Skin of body (tissue), 2 donors: ENCODE results near the gene MSI2. TPM values are rescaled to one million over a fixed set of nuclear protein-coding genes. Genes with fewer than 3 reads are reported as not detected.

Experiments
- DNase-seq: peaks from one replicate; lab custom pipeline; 2025; lab: John Stamatoyannopoulos, UW
- total RNA-seq: library from RNA; depleted of rRNA; stranded (reverse); fragments of >200 nt; gene quantifications from one replicate; pipeline ENCODE4 v1.2.3, GENCODE V29; 2014

Gene MSI2
- total RNA-seq, 1 donor from 2014 or later = 22.9 TPM

DNA sequence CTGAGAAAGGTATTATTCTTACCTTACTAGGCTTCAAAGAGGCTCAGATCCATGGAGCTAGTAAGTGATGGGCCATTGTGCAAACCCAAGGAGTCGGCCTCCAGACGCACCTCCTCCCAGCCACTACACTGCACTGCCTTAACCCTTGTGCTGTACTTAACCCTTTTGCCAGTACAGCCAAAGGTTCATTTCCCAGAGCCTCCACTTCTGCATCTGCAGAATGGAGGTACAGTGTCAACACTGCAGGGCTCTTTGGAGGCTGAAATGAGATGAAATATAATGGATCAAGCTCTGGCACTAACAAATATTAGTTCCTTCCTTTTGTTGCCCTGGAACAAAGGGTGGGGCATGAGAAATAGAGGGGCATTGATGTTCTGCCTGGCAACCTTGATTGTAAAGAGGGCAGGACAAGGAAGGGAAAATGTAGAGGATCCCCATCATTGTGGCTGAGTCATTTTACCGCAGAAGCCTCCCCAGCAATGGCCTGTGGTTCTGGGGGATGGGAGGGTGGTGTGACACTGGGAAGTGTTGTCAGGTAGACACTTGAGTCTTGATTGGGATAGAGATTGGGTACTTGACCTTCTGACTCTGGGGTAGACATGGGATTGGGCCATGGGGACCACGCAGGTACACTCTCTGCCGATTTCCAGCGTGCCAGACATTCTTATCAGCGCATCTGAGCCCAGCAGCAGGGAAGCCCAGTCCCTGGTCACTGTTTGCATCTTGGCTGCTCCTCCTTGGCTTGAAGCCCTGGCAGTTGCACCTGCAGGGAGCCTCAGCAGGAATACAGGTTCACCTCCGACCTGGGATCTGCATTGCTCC lies 84.0 kb downstream of the MSI2 start:
- DNase-seq = no peak

- DNase-seq = no peak
Measured at GRCh38 chr17:57341611-57342540, 85.6 kb downstream of the MSI2 start.

DNA sequence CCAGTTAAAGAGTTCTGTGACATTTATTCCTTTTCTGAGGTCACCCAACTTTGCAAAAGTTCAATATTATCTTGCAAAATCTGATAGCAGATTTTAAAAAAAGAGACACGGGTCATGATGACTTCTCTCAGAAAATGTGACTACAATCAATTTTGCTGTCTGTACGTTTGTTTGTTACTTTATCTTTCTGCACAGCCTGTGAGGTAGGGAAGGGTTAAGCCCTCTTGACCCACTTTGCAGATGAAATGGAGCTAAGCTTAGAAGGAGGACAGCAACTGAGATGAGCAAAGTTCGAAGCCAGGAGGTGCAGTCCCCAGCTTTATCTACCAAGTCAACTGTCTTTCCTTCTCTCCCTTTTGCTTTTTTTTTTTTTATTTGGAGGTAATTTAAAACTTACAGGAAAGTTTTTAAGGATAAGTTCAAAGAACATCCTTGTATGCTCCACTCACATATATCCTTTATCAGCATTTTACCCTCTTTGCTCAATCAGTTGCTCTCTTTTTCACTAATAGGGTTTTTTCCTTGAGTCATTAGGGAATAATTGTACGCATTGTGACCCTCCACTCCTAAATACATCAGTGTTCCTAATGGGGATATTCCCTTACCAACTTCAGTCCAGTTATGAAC lies 86.8 kb downstream of the MSI2 start:
- DNase-seq = no peak

DNA sequence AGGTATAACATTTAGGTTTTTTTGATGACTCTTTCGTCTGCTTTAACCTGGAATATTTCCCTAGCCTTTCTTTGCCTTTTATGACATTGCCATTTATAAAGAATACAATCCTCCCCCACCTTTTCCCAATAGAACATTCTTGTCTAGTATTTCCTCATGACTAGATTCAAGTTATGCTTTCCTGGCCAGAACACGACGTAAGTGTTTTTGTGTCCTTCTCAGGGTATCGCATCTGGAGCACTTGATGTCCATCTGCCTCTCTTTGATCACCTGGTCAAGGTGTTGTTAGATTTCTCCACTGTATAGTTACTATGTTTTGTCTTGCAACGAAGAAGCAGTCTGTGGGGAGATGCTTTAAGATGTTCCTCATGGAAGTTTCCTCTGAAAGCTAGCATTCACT lies 87.4 kb downstream of the MSI2 start:
- DNase-seq = no peak

GRCh38 chr17:57344261-57344660 lies 87.9 kb downstream of the MSI2 start:
- DNase-seq = no peak

GRCh38 chr17:57349541-57350247 lies 93.4 kb downstream of the MSI2 start:
- DNase-seq = no peak

GRCh38 chr17:57350266-57350665 lies 93.9 kb downstream of the MSI2 start:
- no peak for DNase-seq

DNA sequence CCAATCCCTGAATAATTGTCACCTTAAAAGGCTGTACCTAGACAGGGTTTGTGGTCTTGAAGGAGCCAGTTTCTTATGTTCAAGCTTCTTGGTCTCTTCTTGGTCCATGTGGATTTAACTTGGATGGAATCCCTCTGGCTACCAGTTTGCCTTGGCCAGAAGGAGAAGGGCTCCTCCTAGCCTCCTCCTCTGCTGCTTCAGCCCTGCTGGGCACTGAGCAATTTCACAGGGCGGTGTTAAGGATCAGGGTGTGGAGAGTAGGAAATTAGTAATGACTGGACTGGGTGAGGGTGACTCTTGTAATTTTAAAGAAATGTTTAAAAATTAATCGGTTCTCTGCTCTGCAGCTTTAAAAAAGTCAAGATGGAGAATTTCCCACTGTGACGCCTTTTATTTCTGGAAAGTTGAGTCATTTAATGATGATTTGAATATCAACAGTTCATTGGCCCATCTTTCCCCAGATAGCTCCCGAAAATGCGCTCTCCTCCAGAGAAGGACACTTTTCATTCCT lies 96.4 kb downstream of the MSI2 start:
- no peak for DNase-seq

DNA sequence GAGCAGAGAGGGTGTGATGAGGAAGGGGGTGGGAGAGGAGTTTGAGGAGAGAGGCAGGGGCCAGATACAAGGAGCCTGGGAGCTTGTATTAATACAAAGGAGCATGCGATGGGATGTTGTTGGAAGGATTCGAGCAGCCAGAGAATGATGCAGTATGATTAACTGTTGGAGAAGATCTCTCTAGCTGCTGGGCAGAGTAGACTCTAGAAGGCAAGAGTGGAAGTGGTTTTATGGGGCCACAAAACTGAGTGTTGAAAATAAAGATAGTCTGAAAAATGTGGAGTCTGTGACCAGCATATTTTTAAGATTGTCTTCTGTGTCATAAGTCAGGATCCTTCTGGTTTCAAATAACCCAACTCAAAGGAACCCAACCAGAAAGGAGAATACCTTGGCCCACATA lies 98.3 kb downstream of the MSI2 start:
- no peak for DNase-seq

GRCh38 chr17:57355090-57355859 lies 99.0 kb downstream of the MSI2 start:
- DNase-seq = no peak

DNA sequence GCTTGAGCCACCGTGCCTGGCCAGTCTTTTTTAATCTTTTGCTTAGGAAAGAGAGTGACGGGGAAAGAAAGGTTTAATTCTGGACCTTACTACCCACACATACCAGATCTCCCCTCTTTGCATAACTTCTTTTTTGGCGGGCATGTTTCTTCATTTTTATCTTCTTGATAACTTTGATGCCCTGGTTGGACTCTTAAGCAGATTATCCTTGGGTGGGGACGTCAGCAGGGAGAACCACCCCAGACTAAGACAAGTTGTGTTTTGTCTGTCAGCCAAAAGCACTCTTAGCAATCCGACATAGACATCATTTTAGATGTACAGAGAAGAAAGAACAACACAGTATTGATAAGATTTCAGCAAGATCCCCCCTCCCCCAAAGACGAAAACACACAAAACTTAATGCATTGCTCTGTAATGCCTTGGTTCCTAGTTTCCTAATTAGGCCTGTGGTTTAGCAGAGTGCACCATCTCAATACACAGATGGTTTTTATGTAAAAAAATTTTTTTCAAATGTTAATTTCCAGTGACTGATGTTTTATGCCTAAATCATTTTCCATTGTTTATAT lies 99.9 kb downstream of the MSI2 start:
- DNase-seq = no peak

- DNase-seq = no peak
Measured at GRCh38 chr17:57356719-57357391, 100.5 kb downstream of the MSI2 start.

DNA sequence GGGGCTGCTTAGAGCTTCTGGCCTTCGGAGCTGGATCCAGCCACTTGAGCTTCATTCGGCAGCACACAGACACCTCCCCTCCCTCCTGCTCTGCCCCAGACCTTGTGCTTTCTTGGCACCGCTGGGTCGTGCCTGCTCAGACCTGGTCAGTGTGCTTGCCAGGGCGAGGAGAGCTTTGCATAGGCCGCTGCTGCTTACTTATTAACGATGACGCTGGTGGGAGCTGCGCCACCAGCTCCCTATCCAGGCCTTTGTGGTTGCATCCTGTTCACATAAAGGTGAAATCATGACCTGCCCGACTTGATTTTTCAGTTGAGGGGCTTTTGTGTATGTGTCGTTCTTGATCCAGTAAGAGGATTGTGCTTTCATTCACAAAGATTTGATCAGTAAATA lies 101.1 kb downstream of the MSI2 start:
- DNase-seq = no peak

DNA sequence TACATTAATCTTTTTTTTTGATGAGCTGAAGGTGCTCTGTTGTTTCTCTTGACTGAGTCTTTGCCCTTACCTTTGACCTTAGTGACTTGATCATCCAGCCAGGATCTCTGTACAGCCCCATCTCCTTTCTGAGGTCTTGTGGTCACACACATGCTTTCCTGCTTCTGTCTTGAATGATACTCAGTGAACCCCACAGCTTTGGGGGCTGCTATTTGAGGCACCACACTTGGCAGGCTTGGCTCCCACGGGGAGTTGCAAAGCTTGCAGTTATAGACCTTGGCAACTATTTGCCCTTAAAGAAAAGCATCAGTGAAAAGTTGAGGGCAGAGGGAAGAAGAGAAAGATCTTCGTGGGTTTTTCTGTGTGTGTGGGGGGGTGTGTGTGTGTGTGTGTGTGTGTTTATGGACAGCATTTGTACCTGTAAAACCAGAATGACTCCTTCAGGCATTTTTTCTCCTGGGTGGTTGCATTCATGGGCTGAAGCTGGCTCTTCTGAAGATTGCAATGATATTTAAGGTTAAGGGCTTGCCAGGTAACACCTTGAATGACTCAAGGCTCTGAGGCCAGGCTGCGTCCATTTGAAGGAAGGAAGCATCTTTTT lies 101.6 kb downstream of the MSI2 start:
- no peak for DNase-seq

DNA sequence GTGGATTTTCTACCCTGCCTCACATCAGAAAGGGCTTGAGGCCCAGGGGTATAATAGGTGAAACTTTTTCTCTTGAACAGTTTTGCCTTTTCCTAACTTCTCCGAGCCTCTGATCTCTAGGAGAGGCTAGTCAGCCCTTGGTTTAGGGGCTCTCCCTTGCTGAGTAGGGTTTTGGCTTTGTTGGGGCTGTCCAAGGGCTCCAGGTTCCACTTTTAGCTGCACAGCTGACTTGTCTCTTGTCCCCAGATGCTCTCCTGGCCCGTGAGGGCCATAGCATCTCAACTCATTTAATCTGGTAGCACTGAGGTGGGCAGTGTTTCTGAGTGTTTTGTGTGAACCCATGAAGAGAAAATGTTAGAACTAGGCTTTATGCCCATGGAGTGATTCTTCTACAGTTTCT lies 103.9 kb downstream of the MSI2 start:
- no peak for DNase-seq

DNA sequence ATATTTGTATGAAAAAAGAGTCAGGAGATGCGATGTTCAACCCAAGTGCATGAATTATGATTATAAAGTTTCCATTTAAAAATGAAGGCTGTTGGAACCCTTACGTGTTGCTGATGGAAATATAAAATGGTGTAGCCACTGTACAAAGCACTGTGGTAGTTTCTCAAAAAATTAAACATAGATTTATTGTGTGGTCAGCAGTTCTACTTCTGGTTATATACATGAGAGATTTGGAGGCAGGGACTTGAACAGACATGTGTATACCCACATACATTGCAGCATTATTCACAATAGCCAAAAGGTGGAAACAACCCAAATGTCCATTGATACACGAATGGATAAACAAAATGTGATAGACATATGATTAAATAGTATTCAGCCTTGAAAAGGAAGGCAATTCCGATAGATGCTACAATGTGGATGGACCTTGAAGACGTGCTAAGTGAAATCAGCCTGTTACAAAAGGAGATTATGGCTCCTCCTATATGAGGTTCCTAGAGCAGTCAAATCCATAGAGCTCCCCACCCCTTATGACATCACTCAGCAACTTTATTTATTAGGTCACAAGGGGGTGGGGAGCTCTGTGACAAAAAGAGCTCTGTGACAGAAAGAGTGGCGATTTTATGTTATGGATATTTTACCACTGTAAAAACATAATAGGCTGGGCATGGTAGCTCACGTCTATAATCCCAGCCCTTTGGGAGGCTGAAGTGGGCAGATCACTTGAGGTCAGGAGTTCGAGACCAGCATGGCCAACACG lies 106.7 kb downstream of the MSI2 start:
- DNase-seq = no peak

DNA sequence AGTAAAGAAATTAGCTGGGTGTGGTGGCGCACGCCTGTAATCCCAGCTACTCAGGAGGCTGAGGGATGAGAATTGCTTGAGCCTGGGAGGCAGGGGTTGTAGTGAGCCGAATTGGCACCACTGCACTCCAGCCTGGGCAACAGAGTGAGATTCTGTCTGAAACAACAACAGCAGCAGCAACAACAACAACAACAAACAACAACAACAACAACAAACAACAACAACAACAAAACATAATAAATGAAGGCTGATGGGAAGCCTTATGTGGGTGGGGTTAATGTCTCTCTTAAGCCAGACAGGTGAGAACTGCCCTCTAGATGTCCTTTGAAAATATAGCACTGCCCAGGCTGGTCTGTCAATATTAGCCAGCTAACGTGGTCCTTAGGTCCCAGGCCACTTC lies 107.3 kb downstream of the MSI2 start:
- DNase-seq = no peak

GRCh38 chr17:57363998-57364643 lies 107.8 kb downstream of the MSI2 start:
- DNase-seq = no peak
